Esophagus squamous epithelium (tissue), 4 donors: ENCODE data around the gene SLC25A22.

Source experiments
- CTCF ChIP-seq, 6 experiments: fragments of 450-650 bp in 4 of 6; fragments of 200-600 bp in 2 of 6; sonication (generic) in 2 of 6; IDR thresholded peaks; one replicate each; pipeline ENCODE4 v1.5.1; 2016 to 2019; ENCODE audit warnings: antibody characterized with exemption in 6 of 6, mild to moderate bottlenecking in 4 of 6, moderate library complexity in 4 of 6
- POLR2A ChIP-seq, 4 donors: fragments of 450-650 bp; IDR thresholded peaks; one replicate each; pipeline ENCODE4 v1.6.1; 2017; ENCODE audit warnings: antibody characterized with exemption in 4 of 4, mild to moderate bottlenecking in 4 of 4, moderate library complexity in 3 of 4

GRCh38 chr11:791658-792534, 6.2 kb downstream of the SLC25A22 start:
- TF ChIP-seq CTCF (IDR thresholded peaks at IDR 0.05), result no peak
- no peak for TF ChIP-seq POLR2A (IDR thresholded peaks at IDR 0.05)
